Glutamatergic neuron (in vitro differentiated cells): Measurements from ENCODE around the gene ARHGEF2. TPM values are rescaled to one million over a fixed set of nuclear protein-coding genes. Genes with fewer than 3 reads are reported as not detected.

Experiments
- DNase-seq: peaks from one replicate; pipeline ENCODE4 v3.0.0; 2022
- H3K27ac Mint-ChIP-seq: one replicate; pipeline ENCODE4 v1.8.0; 2020; ENCODE audit warnings: mild to moderate bottlenecking, mixed read lengths, inconsistent platforms; ENCODE audit not compliant: unreplicated experiment
- H3K27me3 Mint-ChIP-seq: one replicate; pipeline ENCODE4 v1.8.0; 2020; ENCODE audit warnings: mild to moderate bottlenecking, moderate library complexity, mixed read lengths, inconsistent platforms; ENCODE audit not compliant: unreplicated experiment
- H3K36me3 Mint-ChIP-seq: one replicate; pipeline ENCODE4 v1.8.0; 2020; ENCODE audit warnings: mild to moderate bottlenecking, mixed read lengths, inconsistent platforms; ENCODE audit not compliant: unreplicated experiment
- H3K4me1 Mint-ChIP-seq: one replicate; pipeline ENCODE4 v1.8.0; 2020; ENCODE audit warnings: mild to moderate bottlenecking, low read depth, mixed read lengths, inconsistent platforms; ENCODE audit not compliant: unreplicated experiment
- H3K4me3 Mint-ChIP-seq: one replicate; pipeline ENCODE4 v1.8.0; 2020; ENCODE audit warnings: mild to moderate bottlenecking, mixed read lengths, inconsistent platforms; ENCODE audit not compliant: unreplicated experiment
- H3K9me3 Mint-ChIP-seq: one replicate; pipeline ENCODE4 v1.8.0; 2020; ENCODE audit warnings: mild to moderate bottlenecking, moderate library complexity, mixed read lengths, inconsistent platforms; ENCODE audit not compliant: unreplicated experiment
- total RNA-seq: library from RNA; stranded (reverse); fragmentation: NEBNext Ultra II Directional; extraction: Animal tissue kit (Norgen Biotek cat#: 25700); gene quantifications from one replicate; pipeline ENCODE4 v1.2.1, GENCODE V29; 2021; ENCODE audit not compliant: unreplicated experiment
- TF ChIP-seq, protein P1 (sequence below): fragments of 200-600 bp; sonication (generic); IDR thresholded peaks from one replicate; pipeline ENCODE4 v1.5.0; 2021; ENCODE audit not compliant: partially characterized antibody, unreplicated experiment

ARHGEF2 gene
- total RNA-seq, 1 donor from 2014 or later, result 222 TPM

DNA sequence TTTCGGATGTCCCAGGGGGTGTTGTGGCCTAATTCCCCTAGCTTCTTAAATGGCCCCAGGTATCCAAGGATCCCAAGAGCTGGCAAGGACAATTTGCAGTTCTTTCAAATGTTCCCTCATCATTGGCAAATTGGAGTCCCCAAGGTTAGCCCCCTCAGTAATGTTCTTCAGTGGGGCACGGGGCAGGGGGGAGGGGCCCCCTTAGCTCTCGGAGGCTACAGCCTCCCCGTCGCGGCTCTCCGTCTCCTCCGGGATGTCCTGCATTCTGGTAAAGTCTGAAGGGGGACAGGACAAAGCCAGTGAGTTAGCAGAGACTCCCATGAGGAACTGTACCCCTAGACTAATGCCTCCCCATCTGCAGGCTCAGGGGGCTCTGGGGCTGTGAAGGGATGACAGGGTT is 30.6 kb downstream of the ARHGEF2 start:
- no peaks in the 10 kb centered on the region for H3K36me3 Mint-ChIP-seq
- TF ChIP-seq, protein P1, sequence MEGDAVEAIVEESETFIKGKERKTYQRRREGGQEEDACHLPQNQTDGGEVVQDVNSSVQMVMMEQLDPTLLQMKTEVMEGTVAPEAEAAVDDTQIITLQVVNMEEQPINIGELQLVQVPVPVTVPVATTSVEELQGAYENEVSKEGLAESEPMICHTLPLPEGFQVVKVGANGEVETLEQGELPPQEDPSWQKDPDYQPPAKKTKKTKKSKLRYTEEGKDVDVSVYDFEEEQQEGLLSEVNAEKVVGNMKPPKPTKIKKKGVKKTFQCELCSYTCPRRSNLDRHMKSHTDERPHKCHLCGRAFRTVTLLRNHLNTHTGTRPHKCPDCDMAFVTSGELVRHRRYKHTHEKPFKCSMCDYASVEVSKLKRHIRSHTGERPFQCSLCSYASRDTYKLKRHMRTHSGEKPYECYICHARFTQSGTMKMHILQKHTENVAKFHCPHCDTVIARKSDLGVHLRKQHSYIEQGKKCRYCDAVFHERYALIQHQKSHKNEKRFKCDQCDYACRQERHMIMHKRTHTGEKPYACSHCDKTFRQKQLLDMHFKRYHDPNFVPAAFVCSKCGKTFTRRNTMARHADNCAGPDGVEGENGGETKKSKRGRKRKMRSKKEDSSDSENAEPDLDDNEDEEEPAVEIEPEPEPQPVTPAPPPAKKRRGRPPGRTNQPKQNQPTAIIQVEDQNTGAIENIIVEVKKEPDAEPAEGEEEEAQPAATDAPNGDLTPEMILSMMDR, result no peak
- peaks cover 6% of the 10 kb centered on the region for H3K9me3 Mint-ChIP-seq
- no peaks in the 10 kb centered on the region for H3K4me1 Mint-ChIP-seq
- peaks cover 2% of the 10 kb centered on the region for H3K27me3 Mint-ChIP-seq
- H3K4me3 Mint-ChIP-seq, result no peak overlapping the region
- no peak for DNase-seq
- H3K27ac Mint-ChIP-seq, result no peak overlapping the region

DNA sequence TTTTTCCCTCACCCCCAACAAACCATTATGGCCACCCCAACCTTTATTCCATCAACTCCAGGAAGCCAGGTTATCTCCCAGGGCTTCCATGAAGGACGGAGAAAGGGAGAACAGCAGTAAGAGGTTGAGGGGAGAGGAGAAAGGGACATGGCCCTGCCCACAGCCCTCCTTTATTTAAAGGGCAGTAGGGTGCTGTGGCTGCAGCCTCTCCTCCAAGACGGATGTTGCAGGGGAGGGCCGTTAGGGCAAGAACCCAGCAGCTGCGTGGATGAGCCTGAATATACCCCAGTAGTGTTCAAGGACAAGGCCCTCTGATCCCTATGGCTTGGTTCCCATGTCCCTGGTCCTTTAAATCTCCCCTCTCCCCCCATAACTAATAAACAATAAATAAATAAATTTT is 31.1 kb downstream of the ARHGEF2 start:
- H3K27ac Mint-ChIP-seq, result no peak overlapping the region
- H3K9me3 Mint-ChIP-seq, result peaks cover 6% of the 10 kb centered on the region
- H3K4me3 Mint-ChIP-seq, result no peak overlapping the region
- no peak for DNase-seq
- H3K27me3 Mint-ChIP-seq, result peaks cover 2% of the 10 kb centered on the region
- H3K4me1 Mint-ChIP-seq, result no peaks in the 10 kb centered on the region
- H3K36me3 Mint-ChIP-seq, result no peaks in the 10 kb centered on the region
- TF ChIP-seq, protein P1, result no peak

DNA sequence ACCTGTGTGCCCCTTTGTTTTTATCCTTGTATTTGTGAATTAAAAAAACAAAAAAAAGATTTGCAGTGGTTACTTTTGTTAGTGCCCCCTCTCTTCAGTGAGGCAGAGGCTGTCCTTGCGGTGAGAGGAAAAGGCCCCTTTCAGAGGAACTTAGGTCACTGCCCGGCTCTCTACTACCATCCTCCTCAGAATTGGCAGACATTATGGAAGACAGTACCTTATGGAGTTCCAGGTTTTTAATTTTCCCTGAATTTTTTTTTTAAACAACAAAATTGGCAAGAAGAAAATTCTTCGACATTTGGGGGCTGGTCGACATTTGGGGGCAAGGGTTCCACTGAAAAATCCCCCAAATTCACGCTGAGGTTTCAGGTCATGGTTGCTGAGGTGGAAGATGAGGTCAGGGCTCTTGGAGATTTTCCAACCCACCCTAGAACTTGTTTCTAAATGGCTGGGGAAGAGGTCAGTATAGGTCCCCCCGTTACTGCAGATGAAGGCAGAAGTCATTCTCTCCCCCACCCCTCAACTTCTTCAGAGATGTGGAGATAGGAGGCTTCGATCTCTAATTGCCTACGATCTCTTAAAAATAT is 31.6 kb downstream of the ARHGEF2 start:
- no peaks in the 10 kb centered on the region for H3K4me1 Mint-ChIP-seq
- DNase-seq, result no peak
- no peak overlapping the region for H3K4me3 Mint-ChIP-seq
- H3K36me3 Mint-ChIP-seq, result no peaks in the 10 kb centered on the region
- H3K27ac Mint-ChIP-seq, result peak overlapping the region; percentile 22
- peaks cover 6% of the 10 kb centered on the region for H3K9me3 Mint-ChIP-seq
- TF ChIP-seq, protein P1, result no peak
- peaks cover 2% of the 10 kb centered on the region for H3K27me3 Mint-ChIP-seq

DNA sequence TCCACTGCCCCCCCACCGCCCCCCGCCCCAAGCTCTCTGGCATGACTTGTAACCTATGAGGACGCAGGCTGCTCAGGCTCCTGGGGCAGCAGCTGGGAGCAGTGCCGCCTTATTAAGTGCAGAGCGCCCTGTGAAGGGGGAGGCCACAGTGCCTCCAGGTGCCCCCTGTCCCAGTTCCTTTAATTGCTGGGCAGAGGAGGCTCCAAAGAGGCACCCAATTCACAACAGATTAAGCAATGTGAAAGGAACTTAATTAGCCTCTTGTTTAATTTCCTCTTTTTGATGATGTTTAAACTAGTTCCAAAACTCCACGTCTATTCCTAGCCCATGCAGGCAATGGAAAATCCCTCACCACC is 33.9 kb downstream of the ARHGEF2 start:
- Mint-ChIP-seq H3K27me3 (peaks cover 4% of the 10 kb centered on the region), H3K4me3 (no peak overlapping the region)

DNA sequence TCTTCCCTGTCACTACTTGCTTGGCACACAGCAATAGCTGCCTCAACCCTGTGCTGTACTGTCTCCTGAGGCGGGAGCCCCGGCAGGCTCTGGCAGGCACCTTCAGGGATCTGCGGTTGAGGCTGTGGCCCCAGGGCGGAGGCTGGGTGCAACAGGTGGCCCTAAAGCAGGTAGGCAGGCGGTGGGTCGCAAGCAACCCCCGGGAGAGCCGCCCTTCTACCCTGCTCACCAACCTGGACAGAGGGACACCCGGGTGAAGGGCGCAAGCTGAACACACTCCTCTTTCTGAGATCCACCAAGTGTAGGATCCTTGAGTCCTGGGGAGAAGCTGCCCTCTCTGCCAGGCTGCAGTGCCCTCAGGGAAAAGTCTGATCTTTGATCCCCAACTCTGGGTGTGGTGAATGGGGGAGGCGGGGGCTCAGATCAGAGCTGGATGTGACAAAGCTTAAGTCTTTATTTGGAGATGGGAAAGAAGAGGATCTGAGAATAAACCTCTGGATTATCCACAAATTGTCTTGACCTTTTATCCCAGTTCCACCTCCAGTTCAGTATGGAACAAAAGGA is 35.7 kb downstream of the ARHGEF2 start:
- Mint-ChIP-seq H3K36me3 (no peaks in the 10 kb centered on the region), H3K4me3 (no peak overlapping the region), H3K27ac (no peak overlapping the region), H3K27me3 (peaks cover 4% of the 10 kb centered on the region), H3K4me1 (peaks cover 1% of the 10 kb centered on the region), H3K9me3 (peaks cover 2% of the 10 kb centered on the region)
- TF ChIP-seq, protein P1, result no peak
- DNase-seq, result no peak

More for the DNA sequence above, 33.9 kb downstream of the ARHGEF2 start:
- Mint-ChIP-seq H3K36me3 (no peaks in the 10 kb centered on the region), H3K4me1 (peaks cover 1% of the 10 kb centered on the region), H3K27ac (peak overlapping the region; percentile 6), H3K9me3 (peaks cover 3% of the 10 kb centered on the region)
- DNase-seq, result no peak
- TF ChIP-seq, protein P1, result no peak
